GM21786 (cell line): ENCODE results near the gene RNF145.
A peak's percentile ranks its signal among the peaks of the same experiment; 100 is the strongest.

ENCODE experiments used
- ATAC-seq: cut with Tn5 transposase; IDR thresholded peaks from one replicate; pipeline ENCODE4 v1.9.1; 2021; ENCODE audit not compliant: unreplicated experiment

The RNF145 gene

GRCh38 chr5:159218595-159219023 is 9.3 kb upstream of the RNF145 start:
- ATAC-seq, result no peak

GRCh38 chr5:159217236-159217635 is 7.9 kb upstream of the RNF145 start:
- ATAC-seq, result no peak

GRCh38 chr5:159216454-159216853 is 7.1 kb upstream of the RNF145 start:
- ATAC-seq, result no peak

GRCh38 chr5:159215886-159216285 is 6.5 kb upstream of the RNF145 start:
- no peak for ATAC-seq

GRCh38 chr5:159214486-159215271 is 5.3 kb upstream of the RNF145 start:
- no peak for ATAC-seq

GRCh38 chr5:159212657-159213462 is 3.5 kb upstream of the RNF145 start:
- ATAC-seq, result no peak

GRCh38 chr5:159211729-159212174 is 2.4 kb upstream of the RNF145 start:
- no peak for ATAC-seq

- ATAC-seq, result no peak
Measured at GRCh38 chr5:159210846-159211245, 1.5 kb upstream of the RNF145 start.

GRCh38 chr5:159210210-159210661 is 883 bp upstream of the RNF145 start:
- no peak for ATAC-seq

- no peak for ATAC-seq
Measured at GRCh38 chr5:159208514-159209437, 577 bp downstream of the RNF145 start.

- peak; percentile 47 for ATAC-seq
Measured at GRCh38 chr5:159207686-159208513, 1.5 kb downstream of the RNF145 start.

GRCh38 chr5:159207222-159207685 is 2.1 kb downstream of the RNF145 start:
- no peak for ATAC-seq

- no peak for ATAC-seq
Measured at GRCh38 chr5:159206818-159207217, 2.5 kb downstream of the RNF145 start.

GRCh38 chr5:159206368-159206767 is 3.0 kb downstream of the RNF145 start:
- ATAC-seq, result no peak

GRCh38 chr5:159203351-159203750 is 6.0 kb downstream of the RNF145 start:
- no peak for ATAC-seq

GRCh38 chr5:159202151-159202550 is 7.2 kb downstream of the RNF145 start:
- ATAC-seq, result no peak

- ATAC-seq, result no peak
Measured at GRCh38 chr5:159199780-159200179, 9.6 kb downstream of the RNF145 start.

GRCh38 chr5:159199225-159199624 is 10.1 kb downstream of the RNF145 start:
- no peak for ATAC-seq

GRCh38 chr5:159198063-159199036 is 11.0 kb downstream of the RNF145 start:
- ATAC-seq, result peak; percentile 98
